HG03064 (cell line): ENCODE results near the gene MRPL52.

Source experiments
- ATAC-seq: cut with Tn5 transposase; IDR thresholded peaks from one replicate; pipeline ENCODE4 v1.9.1; 2021; ENCODE audit warnings: low read depth; ENCODE audit not compliant: unreplicated experiment

MRPL52 gene

GRCh38 chr14:22878271-22879246 lies 48.9 kb downstream of the MRPL52 start:
- no peak for ATAC-seq

- no peak for ATAC-seq
Measured at GRCh38 chr14:22882064-22882463, 52.4 kb downstream of the MRPL52 start.

GRCh38 chr14:22882529-22883172 lies 53.0 kb downstream of the MRPL52 start:
- no peak for ATAC-seq

GRCh38 chr14:22883173-22883976 lies 53.7 kb downstream of the MRPL52 start, which contains the start of gene REM2:
TSS of gene REM2 (plus strand) at chr14:22883222. CDS start at chr14:22883288, 66 bp downstream.
- ATAC-seq, result no peak

- ATAC-seq, result no peak
Measured at GRCh38 chr14:22884076-22884737, 54.5 kb downstream of the MRPL52 start.
